ENCODE results near the gene GAREM1.

Gene GAREM1

GRCh38 chr18:32391126-32391525, 79.6 kb downstream of the GAREM1 start:
- DNase-seq (ENCODE audit: low spot score): no peak
- TF ChIP-seq CTCF (IDR thresholded peaks at IDR 0.05; ENCODE audit: borderline replicate concordance, control extremely low read depth, extremely low read depth, insufficient read depth, missing control alignments): no peak
- in situ Hi-C loops (cut with MboI; ENCODE audit: low sequenced_read_pairs, unreplicated experiment): no loop called here

- DNase-seq (ENCODE audit: low spot score): no peak
- in situ Hi-C loops (cut with MboI; ENCODE audit: low sequenced_read_pairs, unreplicated experiment): no loop called here
- TF ChIP-seq CTCF (IDR thresholded peaks at IDR 0.05; ENCODE audit: borderline replicate concordance, control extremely low read depth, extremely low read depth, insufficient read depth, missing control alignments): no peak
Measured at GRCh38 chr18:32389858-32390257, 80.8 kb downstream of the GAREM1 start.

GRCh38 chr18:32389191-32389590, 81.5 kb downstream of the GAREM1 start:
- TF ChIP-seq CTCF (IDR thresholded peaks at IDR 0.05; ENCODE audit: borderline replicate concordance, control extremely low read depth, extremely low read depth, insufficient read depth, missing control alignments): no peak
- in situ Hi-C loops (cut with MboI; ENCODE audit: low sequenced_read_pairs, unreplicated experiment): no loop called here
- no peak for DNase-seq (ENCODE audit: low spot score)

- in situ Hi-C loops (cut with MboI; ENCODE audit: low sequenced_read_pairs, unreplicated experiment): no loop called here
- TF ChIP-seq CTCF (IDR thresholded peaks at IDR 0.05; ENCODE audit: borderline replicate concordance, control extremely low read depth, extremely low read depth, insufficient read depth, missing control alignments): no peak
- no peak for DNase-seq (ENCODE audit: low spot score)
Measured at GRCh38 chr18:32386471-32386870, 84.2 kb downstream of the GAREM1 start.

- in situ Hi-C loops (cut with MboI; ENCODE audit: low sequenced_read_pairs, unreplicated experiment): no loop called here
- no peak for TF ChIP-seq CTCF (IDR thresholded peaks at IDR 0.05; ENCODE audit: borderline replicate concordance, control extremely low read depth, extremely low read depth, insufficient read depth, missing control alignments)
- DNase-seq (ENCODE audit: low spot score): no peak
Measured at GRCh38 chr18:32383050-32383819, 87.4 kb downstream of the GAREM1 start.

GRCh38 chr18:32381761-32382160, 88.9 kb downstream of the GAREM1 start:
- no peak for TF ChIP-seq CTCF (IDR thresholded peaks at IDR 0.05; ENCODE audit: borderline replicate concordance, control extremely low read depth, extremely low read depth, insufficient read depth, missing control alignments)
- in situ Hi-C loops (cut with MboI; ENCODE audit: low sequenced_read_pairs, unreplicated experiment): no loop called here
- DNase-seq (ENCODE audit: low spot score): no peak
